ENCODE results near the gene CCDC152. TPM values are rescaled to one million over a fixed set of nuclear protein-coding genes. Genes with fewer than 3 reads are reported as not detected.

The CCDC152 gene
- total and polyA plus RNA-seq, 4 donors: 0.65 to 1.8 (median 1.1) TPM

GRCh38 chr5:42740920-42741319 is 15.7 kb upstream of the CCDC152 start:
- WGBS, 2 donors: 95 to 100% methylated on average over 1 of the region's 1 CpG
- ATAC-seq (ENCODE audit: insufficient read depth, low FRiP score): no peak

GRCh38 chr5:42745426-42745825 is 11.2 kb upstream of the CCDC152 start:
- ATAC-seq (ENCODE audit: insufficient read depth, low FRiP score) (no peak), DNase-seq (peak in 1 of 3 donors; percentile 3)
- no peak overlapping the region for H3K4me3 ChIP-seq
- H3K9ac ChIP-seq (ENCODE audit: insufficient read depth in 1 of 2, low read length in 2 of 2): no peak overlapping the region
- H3K36me3 ChIP-seq (ENCODE audit: control insufficient read depth in 4 of 4, insufficient read depth in 4 of 4, low read length in 4 of 4): no peaks in the 10 kb centered on the region
- WGBS, 2 donors: 23 to 25% methylated on average over 4 of the region's 4 CpGs
- TF ChIP-seq CTCF (IDR thresholded peaks at IDR 0.05; ENCODE audit: control extremely low read depth, extremely low read depth): no peak
- no peaks in the 10 kb centered on the region for H3K4me1 ChIP-seq (ENCODE audit: control insufficient read depth in 5 of 5, insufficient read depth in 5 of 5, low read length in 5 of 5)
- H3K27ac ChIP-seq (ENCODE audit: low read depth in 1 of 2, low read length in 1 of 2): no peak overlapping the region
- H3K9me3 ChIP-seq (ENCODE audit: control insufficient read depth in 4 of 4, insufficient read depth in 3 of 4, low read length in 3 of 4): no peaks in the 10 kb centered on the region
- no peaks in the 10 kb centered on the region for H3K27me3 ChIP-seq (ENCODE audit: control insufficient read depth in 3 of 3, insufficient read depth in 3 of 3, low read length in 2 of 3)

More at GRCh38 chr5:42740920-42741319, 15.7 kb upstream of the CCDC152 start:
- TF ChIP-seq CTCF (IDR thresholded peaks at IDR 0.05; ENCODE audit: control extremely low read depth, extremely low read depth): no peak
- Histone ChIP-seq H3K27ac (ENCODE audit: low read depth in 1 of 2, low read length in 1 of 2) (no peak overlapping the region), H3K9me3 (ENCODE audit: control insufficient read depth in 4 of 4, insufficient read depth in 3 of 4, low read length in 3 of 4) (no peaks in the 10 kb centered on the region), H3K27me3 (ENCODE audit: control insufficient read depth in 3 of 3, insufficient read depth in 3 of 3, low read length in 2 of 3) (no peaks in the 10 kb centered on the region), H3K4me1 (ENCODE audit: control insufficient read depth in 5 of 5, insufficient read depth in 5 of 5, low read length in 5 of 5) (no peaks in the 10 kb centered on the region), H3K4me3 (no peak overlapping the region), H3K9ac (ENCODE audit: insufficient read depth in 1 of 2, low read length in 2 of 2) (no peak overlapping the region), H3K36me3 (ENCODE audit: control insufficient read depth in 4 of 4, insufficient read depth in 4 of 4, low read length in 4 of 4) (no peaks in the 10 kb centered on the region)
- no peak for DNase-seq

- Histone ChIP-seq H3K27ac (ENCODE audit: low read depth in 1 of 2, low read length in 1 of 2) (no peak overlapping the region), H3K9me3 (ENCODE audit: control insufficient read depth in 4 of 4, insufficient read depth in 3 of 4, low read length in 3 of 4) (no peaks in the 10 kb centered on the region), H3K36me3 (ENCODE audit: control insufficient read depth in 4 of 4, insufficient read depth in 4 of 4, low read length in 4 of 4) (no peaks in the 10 kb centered on the region), H3K4me3 (no peak overlapping the region), H3K4me1 (ENCODE audit: control insufficient read depth in 5 of 5, insufficient read depth in 5 of 5, low read length in 5 of 5) (no peaks in the 10 kb centered on the region), H3K9ac (ENCODE audit: insufficient read depth in 1 of 2, low read length in 2 of 2) (no peak overlapping the region), H3K27me3 (ENCODE audit: control insufficient read depth in 3 of 3, insufficient read depth in 3 of 3, low read length in 2 of 3) (no peaks in the 10 kb centered on the region)
- no peak for DNase-seq
- TF ChIP-seq CTCF (IDR thresholded peaks at IDR 0.05; ENCODE audit: control extremely low read depth, extremely low read depth): no peak
- 98 to 99% methylated on average over 3 of the region's 3 CpGs for WGBS, 2 donors
- ATAC-seq (ENCODE audit: insufficient read depth, low FRiP score): no peak
These were observed 10.8 kb upstream of the CCDC152 start for GRCh38 chr5:42745856-42746255.

GRCh38 chr5:42749020-42749419 is 7.6 kb upstream of the CCDC152 start:
- ATAC-seq (ENCODE audit: insufficient read depth, low FRiP score) (no peak), DNase-seq (no peak)
- Histone ChIP-seq H3K9ac (ENCODE audit: insufficient read depth in 1 of 2, low read length in 2 of 2) (no peak overlapping the region), H3K27me3 (ENCODE audit: control insufficient read depth in 3 of 3, insufficient read depth in 3 of 3, low read length in 2 of 3) (no peaks in the 10 kb centered on the region), H3K36me3 (ENCODE audit: control insufficient read depth in 4 of 4, insufficient read depth in 4 of 4, low read length in 4 of 4) (no peaks in the 10 kb centered on the region), H3K4me1 (ENCODE audit: control insufficient read depth in 5 of 5, insufficient read depth in 5 of 5, low read length in 5 of 5) (no peaks in the 10 kb centered on the region), H3K27ac (ENCODE audit: low read depth in 1 of 2, low read length in 1 of 2) (no peak overlapping the region), H3K9me3 (ENCODE audit: control insufficient read depth in 4 of 4, insufficient read depth in 3 of 4, low read length in 3 of 4) (no peaks in the 10 kb centered on the region), H3K4me3 (no peak overlapping the region)
- TF ChIP-seq CTCF (IDR thresholded peaks at IDR 0.05; ENCODE audit: control extremely low read depth, extremely low read depth): no peak
